Panc1 (cell line): ENCODE measurements around the gene STARD10. TPM values are rescaled to one million over a fixed set of nuclear protein-coding genes. Genes with fewer than 3 reads are reported as not detected.
A peak's percentile ranks its signal among the peaks of the same experiment; 100 is the strongest.

Experiments
- ATAC-seq: fragments of 200-7000 bp; cut with Tn5 transposase; 2 replicates; pipeline ENCODE4 v1.9.1; 2020; ENCODE audit warnings: mild to moderate bottlenecking, moderate library complexity
- BruUV-seq: library from RNA; stranded (reverse); fragments of 400-500 nt; replicated peaks from 2 replicates; lab custom pipeline; 2021; lab: Mats Ljungman, UMichigan
- CTCF ChIA-PET: fragments of 300-600 bp; sonication (Branson Sonifier 250); formaldehyde crosslinking; loops from one replicate; lab custom pipeline; 2022; ENCODE audit warnings: antibody characterized with exemption; lab: Charles Lee
- POLR2A ChIA-PET: fragments of 300-600 bp; sonication (Branson Sonifier 250); formaldehyde crosslinking; loops from one replicate; lab custom pipeline; 2022; ENCODE audit warnings: antibody characterized with exemption; lab: Charles Lee
- DNase-seq: peaks from one replicate; pipeline ENCODE4 v3.0.0-alpha.2; 2010; ENCODE audit warnings: low read depth, low spot score
- H3K27ac ChIP-seq: 2 replicates; pipeline ENCODE4 v1.5.1; 2011; ENCODE audit warnings: mild to moderate bottlenecking, low read length, inconsistent platforms
- H3K27me3 ChIP-seq: fragments of 200-500 bp; sonication (Bioruptor generic); 2 replicates; pipeline ENCODE4 v1.6.0; 2014; ENCODE audit warnings: low read length, inconsistent platforms; ENCODE audit not compliant: control insufficient read depth, insufficient read depth
- H3K36me3 ChIP-seq: fragments of 200-500 bp; sonication (Bioruptor generic); 2 replicates; pipeline ENCODE4 v1.5.1; 2014; ENCODE audit warnings: inconsistent platforms, mild to moderate bottlenecking, low read length, moderate library complexity; ENCODE audit not compliant: control insufficient read depth, insufficient read depth
- H3K4me1 ChIP-seq: 2 replicates; pipeline ENCODE4 v1.5.1; 2011; ENCODE audit warnings: inconsistent platforms, mild to moderate bottlenecking, low read length, moderate library complexity; ENCODE audit not compliant: control insufficient read depth, insufficient read depth
- H3K4me3 ChIP-seq, 2 experiments: 2 replicates each; pipeline ENCODE4 v1.5.1; 2011 to 2012; ENCODE audit warnings: low read depth in 2 of 2, low read length in 2 of 2, mild to moderate bottlenecking in 2 of 2, inconsistent platforms in 1 of 2, moderate library complexity in 1 of 2
- H3K9me3 ChIP-seq: fragments of 200-500 bp; sonication (Bioruptor generic); 2 replicates; pipeline ENCODE4 v1.5.1; 2014; ENCODE audit warnings: low read depth, mild to moderate bottlenecking, inconsistent platforms, low read length, moderate library complexity; ENCODE audit not compliant: control insufficient read depth, insufficient read depth
- POLR2AphosphoS5 ChIP-seq: IDR thresholded peaks from 2 replicates; pipeline ENCODE4 v1.6.1; 2012; ENCODE audit warnings: mild to moderate bottlenecking, low read depth, low read length, moderate library complexity
- SIN3A ChIP-seq: IDR thresholded peaks from 2 replicates; pipeline ENCODE4 v1.6.1; 2012; ENCODE audit warnings: low read depth, mild to moderate bottlenecking, low read length, moderate library complexity, borderline replicate concordance; ENCODE audit not compliant: insufficient read depth
- TCF7L2 ChIP-seq: IDR thresholded peaks from 2 replicates; pipeline ENCODE4 v1.6.1; 2011; ENCODE audit warnings: mild to moderate bottlenecking, low read depth, low read length, inconsistent platforms
- in situ Hi-C: cut with HindIII; loops from 2 replicates; pipeline ENCODE4 v1.10.0; 2016; ENCODE audit warnings: low sequenced_read_pairs, low pct_unique_long_range_greater_than_20kb
- intact Hi-C: fragments of 100-400 bp; cut with micrococcal nuclease; formaldehyde crosslinking; loops from one replicate; pipeline ENCODE4 v1.10.0; 2022; ENCODE audit not compliant: unreplicated experiment
- total RNA-seq: library from RNA; stranded (reverse); gene quantifications from one replicate; pipeline ENCODE4 v1.2.1, GENCODE V29; 2021; ENCODE audit not compliant: unreplicated experiment
- TF ChIP-seq, protein P1 (sequence below), 2 experiments: IDR thresholded peaks; 2 replicates each; pipeline ENCODE4 v1.6.1; 2011 to 2012; ENCODE audit warnings: low read depth in 2 of 2, control low read depth in 1 of 2, low read length in 1 of 2, mild to moderate bottlenecking in 1 of 2, moderate library complexity in 1 of 2; ENCODE audit not compliant: insufficient read depth in 1 of 2
- TF ChIP-seq, protein P2 (sequence below): fragments of 450-650 bp; IDR thresholded peaks from 2 replicates; pipeline ENCODE4 v1.5.1; 2017; ENCODE audit warnings: mild to moderate bottlenecking

The STARD10 gene
- total RNA-seq, 1 experiment from 2014 or later: 32.1 TPM

DNA sequence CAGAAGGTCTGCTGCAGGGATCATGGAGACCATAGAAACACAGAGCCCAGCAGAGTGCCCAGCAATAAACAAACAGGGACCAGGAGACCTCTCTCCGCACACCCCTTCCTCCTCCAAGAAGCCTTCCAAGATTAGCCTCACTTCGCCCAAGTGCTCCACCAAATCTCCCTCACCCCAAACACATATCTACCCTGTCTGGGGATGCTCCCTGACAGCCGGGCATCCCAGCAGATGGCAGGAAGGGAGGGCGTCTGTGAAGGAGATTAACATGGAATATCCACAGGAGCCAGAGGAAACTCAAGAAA, 68.2 kb downstream of the STARD10 start:
- Histone ChIP-seq H3K36me3 (no peaks in the 10 kb centered on the region), H3K27me3 (no peaks in the 10 kb centered on the region), H3K9me3 (no peaks in the 10 kb centered on the region), H3K4me1 (peaks cover 19% of the 10 kb centered on the region), H3K27ac (no peak overlapping the region), H3K4me3 (no peak overlapping the region)
- in situ Hi-C loops (no loop called here), intact Hi-C loops (loop anchor here (2.0 to 5.0 kb wide), 3 partner anchors 67 to 452 kb away; partner anchors contain the start of gene STARD10)
- DNase-seq (no peak), ATAC-seq (no peak)
- ChIA-PET POLR2A (interaction anchor here (0.5 kb wide), 1 partner anchor 84 kb away, joined by 5 read pairs; no protein-coding TSS in a partner anchor), CTCF (interaction anchor here (0.6 to 2.1 kb wide), 16 partner anchors 9 to 609 kb away, joined by 3 to 25 read pairs (median 5); partner anchors contain the start of genes ARAP1 and STARD10)
- BruUV-seq: no TSS peak
- TF ChIP-seq TCF7L2 (no peak), SIN3A (no peak), POLR2AphosphoS5 (no peak)
- TF ChIP-seq, protein P1, sequence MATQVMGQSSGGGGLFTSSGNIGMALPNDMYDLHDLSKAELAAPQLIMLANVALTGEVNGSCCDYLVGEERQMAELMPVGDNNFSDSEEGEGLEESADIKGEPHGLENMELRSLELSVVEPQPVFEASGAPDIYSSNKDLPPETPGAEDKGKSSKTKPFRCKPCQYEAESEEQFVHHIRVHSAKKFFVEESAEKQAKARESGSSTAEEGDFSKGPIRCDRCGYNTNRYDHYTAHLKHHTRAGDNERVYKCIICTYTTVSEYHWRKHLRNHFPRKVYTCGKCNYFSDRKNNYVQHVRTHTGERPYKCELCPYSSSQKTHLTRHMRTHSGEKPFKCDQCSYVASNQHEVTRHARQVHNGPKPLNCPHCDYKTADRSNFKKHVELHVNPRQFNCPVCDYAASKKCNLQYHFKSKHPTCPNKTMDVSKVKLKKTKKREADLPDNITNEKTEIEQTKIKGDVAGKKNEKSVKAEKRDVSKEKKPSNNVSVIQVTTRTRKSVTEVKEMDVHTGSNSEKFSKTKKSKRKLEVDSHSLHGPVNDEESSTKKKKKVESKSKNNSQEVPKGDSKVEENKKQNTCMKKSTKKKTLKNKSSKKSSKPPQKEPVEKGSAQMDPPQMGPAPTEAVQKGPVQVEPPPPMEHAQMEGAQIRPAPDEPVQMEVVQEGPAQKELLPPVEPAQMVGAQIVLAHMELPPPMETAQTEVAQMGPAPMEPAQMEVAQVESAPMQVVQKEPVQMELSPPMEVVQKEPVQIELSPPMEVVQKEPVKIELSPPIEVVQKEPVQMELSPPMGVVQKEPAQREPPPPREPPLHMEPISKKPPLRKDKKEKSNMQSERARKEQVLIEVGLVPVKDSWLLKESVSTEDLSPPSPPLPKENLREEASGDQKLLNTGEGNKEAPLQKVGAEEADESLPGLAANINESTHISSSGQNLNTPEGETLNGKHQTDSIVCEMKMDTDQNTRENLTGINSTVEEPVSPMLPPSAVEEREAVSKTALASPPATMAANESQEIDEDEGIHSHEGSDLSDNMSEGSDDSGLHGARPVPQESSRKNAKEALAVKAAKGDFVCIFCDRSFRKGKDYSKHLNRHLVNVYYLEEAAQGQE (IDR thresholded peaks at IDR 0.05; ENCODE audit: insufficient read depth in 1 of 2, low read depth in 2 of 2, low read length in 1 of 2): no peak
- TF ChIP-seq, protein P2, sequence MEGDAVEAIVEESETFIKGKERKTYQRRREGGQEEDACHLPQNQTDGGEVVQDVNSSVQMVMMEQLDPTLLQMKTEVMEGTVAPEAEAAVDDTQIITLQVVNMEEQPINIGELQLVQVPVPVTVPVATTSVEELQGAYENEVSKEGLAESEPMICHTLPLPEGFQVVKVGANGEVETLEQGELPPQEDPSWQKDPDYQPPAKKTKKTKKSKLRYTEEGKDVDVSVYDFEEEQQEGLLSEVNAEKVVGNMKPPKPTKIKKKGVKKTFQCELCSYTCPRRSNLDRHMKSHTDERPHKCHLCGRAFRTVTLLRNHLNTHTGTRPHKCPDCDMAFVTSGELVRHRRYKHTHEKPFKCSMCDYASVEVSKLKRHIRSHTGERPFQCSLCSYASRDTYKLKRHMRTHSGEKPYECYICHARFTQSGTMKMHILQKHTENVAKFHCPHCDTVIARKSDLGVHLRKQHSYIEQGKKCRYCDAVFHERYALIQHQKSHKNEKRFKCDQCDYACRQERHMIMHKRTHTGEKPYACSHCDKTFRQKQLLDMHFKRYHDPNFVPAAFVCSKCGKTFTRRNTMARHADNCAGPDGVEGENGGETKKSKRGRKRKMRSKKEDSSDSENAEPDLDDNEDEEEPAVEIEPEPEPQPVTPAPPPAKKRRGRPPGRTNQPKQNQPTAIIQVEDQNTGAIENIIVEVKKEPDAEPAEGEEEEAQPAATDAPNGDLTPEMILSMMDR: no peak

DNA sequence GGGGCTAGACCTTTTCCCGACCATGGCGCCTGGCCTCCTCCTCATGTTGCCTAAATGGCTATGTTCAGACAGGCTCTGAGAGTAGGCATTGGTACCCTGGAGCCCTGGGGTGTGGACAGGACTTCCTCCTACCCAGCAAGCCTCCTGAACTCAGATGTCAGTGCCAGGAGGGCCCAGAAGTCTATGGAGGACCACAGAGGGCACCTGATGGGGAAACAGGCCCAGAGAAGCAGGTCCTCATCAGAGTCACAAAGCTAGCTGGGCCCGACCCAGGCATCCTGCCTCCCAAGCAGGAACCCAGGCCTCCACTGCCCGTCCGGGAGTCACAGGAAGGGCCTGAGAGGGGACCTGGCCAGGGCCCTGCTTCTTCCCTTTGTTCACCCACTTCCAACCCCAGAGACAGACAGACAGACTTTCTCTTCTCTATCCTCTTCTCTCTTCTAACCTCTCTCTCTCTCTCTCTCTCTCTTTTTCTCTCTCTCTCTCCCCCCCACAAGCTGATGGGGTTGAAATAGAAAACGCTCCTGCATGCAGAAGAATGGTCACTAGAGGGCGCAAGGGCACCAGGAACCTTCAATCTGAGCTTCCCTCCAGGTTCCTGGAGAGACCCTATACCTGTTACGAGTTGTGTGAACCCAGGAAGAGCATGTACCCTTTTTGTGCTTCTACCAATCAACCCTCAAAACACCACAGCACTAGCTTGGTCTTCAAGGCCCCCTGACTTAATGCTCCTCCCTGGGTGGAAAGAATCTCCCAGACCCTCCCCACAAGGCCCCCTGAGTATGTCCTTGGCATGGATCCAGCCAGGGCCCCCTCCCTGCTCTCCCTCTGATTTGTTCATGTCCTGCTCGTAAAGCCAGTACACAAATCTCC, 68.8 kb downstream of the STARD10 start:
- H3K27ac ChIP-seq: no peak overlapping the region
- H3K4me3 ChIP-seq: no peak overlapping the region
- ChIA-PET POLR2A (interaction anchor here (0.5 kb wide), 1 partner anchor 84 kb away, joined by 5 read pairs; no protein-coding TSS in a partner anchor), CTCF (interaction anchor here (0.6 to 2.1 kb wide), 19 partner anchors 8 to 610 kb away, joined by 3 to 25 read pairs (median 4); partner anchors contain the start of genes ARAP1 and STARD10)
- ATAC-seq (peak; percentile 57), DNase-seq (peak; percentile 60)
- no peaks in the 10 kb centered on the region for H3K27me3 ChIP-seq
- no TSS peak for BruUV-seq
- in situ Hi-C loops: no loop called here
- no peaks in the 10 kb centered on the region for H3K9me3 ChIP-seq
- H3K36me3 ChIP-seq: no peaks in the 10 kb centered on the region
- intact Hi-C loops: loop anchor here (2.0 to 5.0 kb wide), 3 partner anchors 67 to 452 kb away; partner anchors contain the start of gene STARD10
- TF ChIP-seq, protein P2: peak; percentile 96
- TF ChIP-seq TCF7L2 (no peak), POLR2AphosphoS5 (no peak)
- peaks cover 19% of the 10 kb centered on the region for H3K4me1 ChIP-seq
